HepG2 (cell line): ENCODE results near the gene MBLAC1. TPM values are rescaled to one million over a fixed set of nuclear protein-coding genes. Genes with fewer than 3 reads are reported as not detected.

Source experiments
- BCL6 ChIP-seq: IDR thresholded peaks from 2 replicates; pipeline ENCODE4 v1.6.1; 2016; ENCODE audit warnings: missing genetic modification reagents, missing compliant biosample characterization
- CBX5 ChIP-seq: sonication (generic); formaldehyde crosslinking; IDR thresholded peaks from 2 replicates; pipeline ENCODE4 v1.4.0; 2020; ENCODE audit warnings: missing genetic modification reagents, borderline replicate concordance
- CERS6 ChIP-seq: sonication (generic); formaldehyde crosslinking; IDR thresholded peaks from 2 replicates; pipeline ENCODE4 v1.5.0; 2020; ENCODE audit warnings: missing genetic modification reagents
- CREB3 ChIP-seq: sonication (generic); formaldehyde crosslinking; IDR thresholded peaks from 2 replicates; pipeline ENCODE4 v1.5.0; 2020; ENCODE audit warnings: missing genetic modification reagents
- EEA1 ChIP-seq: sonication (generic); formaldehyde crosslinking; IDR thresholded peaks from 2 replicates; pipeline ENCODE4 v1.5.1; 2020; ENCODE audit warnings: mild to moderate bottlenecking, missing genetic modification reagents, borderline replicate concordance
- ETV6 ChIP-seq: sonication (generic); formaldehyde crosslinking; conservative IDR thresholded peaks from 2 replicates; pipeline ENCODE4 v1.4.0; 2020; ENCODE audit warnings: missing genetic modification reagents
- HMGA1 ChIP-seq: sonication (generic); formaldehyde crosslinking; conservative IDR thresholded peaks from 2 replicates; pipeline ENCODE4 v1.4.0; 2020; ENCODE audit warnings: missing genetic modification reagents
- NFYC ChIP-seq: IDR thresholded peaks from 2 replicates; pipeline ENCODE4 v1.6.1; 2016; ENCODE audit warnings: missing genetic modification reagents, missing compliant biosample characterization
- SP2 ChIP-seq: sonication (generic); formaldehyde crosslinking; IDR thresholded peaks from 2 replicates; pipeline ENCODE4 v1.5.1; 2020; ENCODE audit warnings: mild to moderate bottlenecking, missing genetic modification reagents
- TRIM22 ChIP-seq: fragments of 450-650 bp; IDR thresholded peaks from 2 replicates; pipeline ENCODE4 v1.6.1; 2017
- WIZ ChIP-seq: sonication (generic); formaldehyde crosslinking; IDR thresholded peaks from 2 replicates; pipeline ENCODE4 v1.5.1; 2020; ENCODE audit warnings: mild to moderate bottlenecking, missing genetic modification reagents
- ZFP82 ChIP-seq: sonication (generic); formaldehyde crosslinking; IDR thresholded peaks from 2 replicates; pipeline ENCODE4 v1.5.1; 2020; ENCODE audit warnings: mild to moderate bottlenecking, missing genetic modification reagents, borderline replicate concordance
- ZNF121 ChIP-seq: sonication (generic); formaldehyde crosslinking; IDR thresholded peaks from 2 replicates; pipeline ENCODE4 v1.5.0; 2020; ENCODE audit warnings: mild to moderate bottlenecking, missing genetic modification reagents
- ZNF253 ChIP-seq: sonication (generic); formaldehyde crosslinking; IDR thresholded peaks from 2 replicates; pipeline ENCODE4 v1.8.0; 2022; ENCODE audit warnings: mild to moderate bottlenecking, missing genetic modification reagents, borderline replicate concordance
- ZNF501 ChIP-seq: sonication (generic); formaldehyde crosslinking; IDR thresholded peaks from 2 replicates; pipeline ENCODE4 v1.5.1; 2020; ENCODE audit warnings: mild to moderate bottlenecking, moderate library complexity, missing genetic modification reagents
- ZNF530 ChIP-seq: sonication (generic); formaldehyde crosslinking; IDR thresholded peaks from 2 replicates; pipeline ENCODE4 v1.5.0; 2020; ENCODE audit warnings: low read depth, mild to moderate bottlenecking, missing genetic modification reagents
- ZNF562 ChIP-seq: sonication (generic); formaldehyde crosslinking; IDR thresholded peaks from 2 replicates; pipeline ENCODE4 v1.8.0; 2022; ENCODE audit warnings: missing genetic modification reagents, borderline replicate concordance
- ZNF597 ChIP-seq: sonication (generic); formaldehyde crosslinking; IDR thresholded peaks from 2 replicates; pipeline ENCODE4 v1.5.0; 2020; ENCODE audit warnings: missing genetic modification reagents
- ZNF703 ChIP-seq: sonication (generic); formaldehyde crosslinking; IDR thresholded peaks from 2 replicates; pipeline ENCODE4 v1.5.1; 2020; ENCODE audit warnings: missing genetic modification reagents, mild to moderate bottlenecking, moderate library complexity, borderline replicate concordance
- ZNF780A ChIP-seq: sonication (generic); formaldehyde crosslinking; IDR thresholded peaks from 2 replicates; pipeline ENCODE4 v1.8.0; 2022; ENCODE audit warnings: mild to moderate bottlenecking, missing genetic modification reagents, moderate library complexity
- ZSCAN21 ChIP-seq: sonication (generic); formaldehyde crosslinking; IDR thresholded peaks from 2 replicates; pipeline ENCODE4 v1.8.0; 2022; ENCODE audit warnings: mild to moderate bottlenecking, missing genetic modification reagents, moderate library complexity, borderline replicate concordance
- polyA plus RNA-seq, 8 experiments: library from polyadenylated mRNA; depleted of rRNA in 3 of 8; stranded (reverse) in 7 of 8; unstranded in 1 of 8; fragments of >200 nt; fragmentation: Illumina TruSeq in 4 of 8; extraction: Trizol in 4 of 8; gene quantifications; 2 replicates each; pipeline versions ENCODE4 v1.2.1 to v1.2.3, GENCODE V29; 2011 to 2016; ENCODE audit warnings: low read depth in 4 of 8, missing spikeins in 1 of 8, mixed read lengths in 1 of 8; ENCODE audit not compliant: insufficient read depth in 1 of 8
- total RNA-seq, 5 experiments: library from RNA; depleted of rRNA; stranded (reverse); fragments of >200 nt; fragmentation: Illumina TruSeq; extraction: Trizol; gene quantifications; 2 replicates each; pipeline ENCODE4 v1.2.3, GENCODE V29; 2016; ENCODE audit warnings: low read depth in 1 of 5
- TF ChIP-seq, protein P1 (sequence below): IDR thresholded peaks from 2 replicates; pipeline ENCODE4 v1.6.1; 2016

Gene MBLAC1
- total and polyA plus RNA-seq, 2 of the 13 experiments (the other 11 are each of a cell fraction or from before 2014, with no cell fraction given) = 0.79 to 2.1 TPM

GRCh38 chr7:100088621-100089457 lies 37.9 kb upstream of the MBLAC1 start, which contains the start of gene COPS6 (continued):
- TF ChIP-seq, protein P1, sequence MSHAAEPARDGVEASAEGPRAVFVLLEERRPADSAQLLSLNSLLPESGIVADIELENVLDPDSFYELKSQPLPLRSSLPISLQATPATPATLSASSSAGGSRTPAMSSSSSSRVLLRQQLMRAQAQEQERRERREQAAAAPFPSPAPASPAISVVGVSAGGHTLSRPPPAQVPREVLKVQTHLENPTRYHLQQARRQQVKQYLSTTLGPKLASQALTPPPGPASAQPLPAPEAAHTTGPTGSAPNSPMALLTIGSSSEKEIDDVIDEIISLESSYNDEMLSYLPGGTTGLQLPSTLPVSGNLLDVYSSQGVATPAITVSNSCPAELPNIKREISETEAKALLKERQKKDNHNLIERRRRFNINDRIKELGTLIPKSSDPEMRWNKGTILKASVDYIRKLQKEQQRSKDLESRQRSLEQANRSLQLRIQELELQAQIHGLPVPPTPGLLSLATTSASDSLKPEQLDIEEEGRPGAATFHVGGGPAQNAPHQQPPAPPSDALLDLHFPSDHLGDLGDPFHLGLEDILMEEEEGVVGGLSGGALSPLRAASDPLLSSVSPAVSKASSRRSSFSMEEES (CRISPR knock-in tag) = peak; percentile 76; the same call in 1 of the 2 replicates
- TF ChIP-seq ZNF562 (no peak; the same call in 1 of the 2 replicates), ZNF530 (CRISPR knock-in tag) (no peak; the same call in 1 of the 2 replicates), CREB3 (CRISPR knock-in tag) (peak; percentile 95), TRIM22 (no peak), ZSCAN21 (peak; percentile 99), ZNF597 (CRISPR knock-in tag) (no peak), HMGA1 (no peak), ZNF703 (peak; percentile 90; the same call in 1 of the 2 replicates), ZNF501 (CRISPR knock-in tag) (peak; percentile 85), ZNF253 (CRISPR knock-in tag) (peak; percentile 69), CERS6 (0 out of 2 replicates have a peak, but pooled peaks have one; percentile 67), ZNF121 (CRISPR knock-in tag) (peak; percentile 24; the same call in 1 of the 2 replicates), WIZ (CRISPR knock-in tag) (no peak; the same call in 1 of the 2 replicates), ZFP82 (CRISPR knock-in tag) (no peak), SP2 (CRISPR knock-in tag) (peak; percentile 33; the same call in 1 of the 2 replicates), ETV6 (CRISPR knock-in tag) (peak; percentile 66; the same call in 1 of the 2 replicates), ZNF780A (CRISPR knock-in tag) (no peak; the same call in 1 of the 2 replicates), CBX5 (CRISPR knock-in tag) (no peak), EEA1 (CRISPR knock-in tag) (peak; percentile 95), BCL6 (CRISPR knock-in tag) (peak; percentile 66), NFYC (CRISPR knock-in tag) (peak; percentile 52)
